CD4-positive, alpha-beta T cell treated with Interleukin-2 at 100 ng/mL for 4 hours (primary cell): ENCODE results near the gene RPN2.
A peak's percentile ranks its signal among the peaks of the same experiment; 100 is the strongest.

Source experiments
- DNase-seq: peaks from one replicate; pipeline ENCODE4 v3.0.0-alpha.2; 2020; ENCODE audit warnings: low spot score

The RPN2 gene

GRCh38 chr20:37218976-37219375, 39.8 kb downstream of the RPN2 start:
- DNase-seq, result no peak

- no peak for DNase-seq
Observed at GRCh38 chr20:37219751-37220668, 40.9 kb downstream of the RPN2 start.

- DNase-seq, result no peak
Observed at GRCh38 chr20:37220731-37221130, 41.6 kb downstream of the RPN2 start.

- DNase-seq, result no peak
Observed at GRCh38 chr20:37222086-37222485, 43.0 kb downstream of the RPN2 start.

GRCh38 chr20:37223053-37223452, 43.9 kb downstream of the RPN2 start:
- peak; percentile 0 for DNase-seq

GRCh38 chr20:37225146-37225545, 46.0 kb downstream of the RPN2 start:
- no peak for DNase-seq

- DNase-seq, result no peak
Observed at GRCh38 chr20:37226889-37227288, 47.8 kb downstream of the RPN2 start.

GRCh38 chr20:37228082-37228481, 49.0 kb downstream of the RPN2 start:
- DNase-seq, result no peak

- no peak for DNase-seq
Observed at GRCh38 chr20:37228656-37229055, 49.5 kb downstream of the RPN2 start.

- DNase-seq, result no peak
Observed at GRCh38 chr20:37229357-37229756, 50.2 kb downstream of the RPN2 start.

GRCh38 chr20:37230200-37230599, 51.1 kb downstream of the RPN2 start:
- DNase-seq, result no peak

GRCh38 chr20:37231947-37232630, 53.0 kb downstream of the RPN2 start:
- DNase-seq, result no peak

- no peak for DNase-seq
Observed at GRCh38 chr20:37233548-37234253, 54.6 kb downstream of the RPN2 start.

GRCh38 chr20:37234254-37234581, 55.1 kb downstream of the RPN2 start:
- no peak for DNase-seq

- no peak for DNase-seq
Observed at GRCh38 chr20:37235065-37235464, 55.9 kb downstream of the RPN2 start.

- DNase-seq, result no peak
Observed at GRCh38 chr20:37236462-37236861, 57.3 kb downstream of the RPN2 start.

- no peak for DNase-seq
Observed at GRCh38 chr20:37237656-37238055, 58.5 kb downstream of the RPN2 start.

- DNase-seq, result no peak
Observed at GRCh38 chr20:37238426-37238825, 59.3 kb downstream of the RPN2 start.

GRCh38 chr20:37238935-37239451, 59.9 kb downstream of the RPN2 start:
- no peak for DNase-seq

GRCh38 chr20:37240337-37241067, 61.4 kb downstream of the RPN2 start:
- no peak for DNase-seq

GRCh38 chr20:37242503-37242902, 63.4 kb downstream of the RPN2 start:
- no peak for DNase-seq
